Fibroblast of pulmonary artery (primary cell): Measurements from ENCODE around the gene KCNK2.

Experiments used
- DNase-seq: peaks from one replicate; pipeline ENCODE4 v3.0.0-alpha.2; 2010; ENCODE audit warnings: low read depth
- H3K4me3 ChIP-seq: replicated peaks from 2 replicates; pipeline ENCODE4 v1.5.1; 2011; ENCODE audit warnings: low read depth, mild to moderate bottlenecking, control low read depth, low read length, moderate library complexity
- CTCF ChIP-seq: IDR thresholded peaks from 2 replicates; pipeline ENCODE4 v1.5.1; 2011; ENCODE audit warnings: mild to moderate bottlenecking, control low read depth, low read length, inconsistent platforms; ENCODE audit errors: missing control alignments

The KCNK2 gene

DNA sequence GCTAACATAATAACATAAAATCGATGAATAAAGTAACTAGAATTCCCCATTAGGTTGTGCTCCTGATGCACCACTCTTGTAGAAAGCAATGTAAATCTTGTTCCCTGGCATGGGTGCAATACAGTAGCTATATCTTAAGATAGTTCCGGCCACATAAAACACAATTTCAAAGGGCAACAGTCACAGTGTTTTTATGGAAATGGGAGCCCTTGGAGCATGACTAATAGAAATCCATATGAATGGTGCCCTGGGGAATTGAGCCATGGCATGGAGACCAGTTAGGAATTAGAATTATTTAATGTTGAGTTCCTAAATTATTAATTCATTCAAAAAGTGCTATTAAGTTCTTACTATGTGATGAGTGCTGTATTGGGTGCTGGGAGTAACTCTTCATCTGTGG lies 118.7 kb downstream of the KCNK2 start:
- TF ChIP-seq CTCF, result no peak
- H3K4me3 ChIP-seq, result no peak overlapping the region
- no peak for DNase-seq

DNA sequence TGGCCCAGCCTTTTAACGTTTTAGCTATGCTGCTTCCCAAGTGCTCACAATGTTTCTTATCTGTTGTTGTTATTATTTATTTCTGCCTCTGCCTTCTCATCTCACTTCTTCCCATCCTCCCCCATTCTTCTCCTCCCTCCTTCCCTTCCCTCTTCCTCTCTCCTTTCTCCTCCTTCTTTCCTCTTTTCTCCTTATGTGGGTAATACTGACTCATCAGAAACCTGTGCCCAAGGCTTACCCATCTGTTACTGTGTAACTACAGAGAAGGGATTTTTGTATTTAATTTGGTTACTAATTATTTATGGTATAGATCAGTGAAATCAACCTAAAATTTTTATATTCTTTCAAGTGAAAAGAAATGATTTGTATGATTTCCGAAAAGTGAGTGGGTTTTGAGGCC lies 120.3 kb downstream of the KCNK2 start:
- H3K4me3 ChIP-seq, result no peak overlapping the region
- no peak for TF ChIP-seq CTCF
- DNase-seq, result no peak

GRCh38 chr1:215210167-215210566 lies 127.6 kb downstream of the KCNK2 start:
- DNase-seq, result no peak

GRCh38 chr1:215215846-215216245 lies 133.3 kb downstream of the KCNK2 start:
- DNase-seq, result no peak
- no peak overlapping the region for H3K4me3 ChIP-seq
- no peak for TF ChIP-seq CTCF

More at GRCh38 chr1:215210167-215210566, 127.6 kb downstream of the KCNK2 start:
- TF ChIP-seq CTCF, result no peak
- H3K4me3 ChIP-seq, result no peak overlapping the region

DNA sequence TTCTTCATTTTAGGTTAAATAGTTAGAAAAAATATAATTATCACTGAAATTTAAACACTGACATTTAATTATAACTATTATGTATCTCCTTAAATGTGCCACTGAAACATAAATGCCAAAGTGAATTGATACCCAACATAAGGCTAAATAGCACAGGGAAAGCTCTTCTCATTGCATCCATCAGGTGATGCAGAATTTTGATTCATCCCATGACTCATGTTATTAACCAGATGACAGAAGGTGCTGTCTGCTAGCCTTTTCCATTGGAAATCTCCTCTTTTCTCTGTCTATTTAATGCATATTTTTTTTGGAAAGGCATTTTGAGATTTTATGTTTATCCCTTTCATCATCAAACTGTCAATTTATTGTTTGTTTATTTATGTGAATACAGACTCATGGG lies 136.8 kb downstream of the KCNK2 start:
- no peak for DNase-seq
- no peak for TF ChIP-seq CTCF
- no peak overlapping the region for H3K4me3 ChIP-seq

GRCh38 chr1:215220346-215220745 lies 137.8 kb downstream of the KCNK2 start:
- no peak for DNase-seq
- H3K4me3 ChIP-seq, result no peak overlapping the region
- TF ChIP-seq CTCF, result no peak

GRCh38 chr1:215226757-215227156 lies 144.2 kb downstream of the KCNK2 start:
- no peak for DNase-seq
- no peak for TF ChIP-seq CTCF
- no peak overlapping the region for H3K4me3 ChIP-seq
